Measurements from ENCODE around the gene PAAF1.
A peak's percentile ranks its signal among the peaks of the same experiment; 100 is the strongest.

Gene PAAF1

DNA sequence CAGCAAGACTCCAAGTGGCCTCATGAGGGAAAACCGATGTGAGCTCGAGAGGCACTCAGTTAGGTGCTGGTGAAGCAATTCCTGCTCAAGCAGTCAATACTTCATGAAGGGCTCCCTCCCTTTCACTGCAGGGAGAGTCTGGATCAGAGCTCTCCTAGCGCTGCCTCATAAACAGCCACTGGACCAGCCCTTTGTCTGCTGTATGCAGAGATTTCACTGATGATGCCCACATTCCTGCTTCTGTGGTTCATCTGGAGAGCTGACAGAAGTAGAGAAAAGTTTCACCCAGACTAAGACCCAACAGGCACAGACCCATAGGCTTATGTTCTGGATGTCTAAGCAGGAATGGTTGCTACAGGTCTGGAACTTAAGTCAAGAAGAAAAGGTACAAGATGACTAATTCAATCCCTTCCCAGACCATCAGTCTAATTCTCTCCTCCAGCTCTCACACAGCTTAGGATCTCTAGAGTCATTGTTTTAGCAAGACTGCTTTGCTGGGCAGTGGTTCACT is 101.8 kb downstream of the PAAF1 start:
- Mint-ChIP-seq H3K4me1 (peaks cover 60 to 75% of the 10 kb centered on the region in 2 donors), H3K4me3 (peak overlapping the region; percentile 67 to 77), H3K27me3 (no peaks in the 10 kb centered on the region), H3K36me3 (peaks cover 71 to 91% of the 10 kb centered on the region in 2 donors), H3K27ac (peak overlapping the region; percentile 98), H3K9me3 (no peaks in the 10 kb centered on the region)
- ATAC-seq (replicated peaks) (no peak), DNase-seq (no peak)

DNA sequence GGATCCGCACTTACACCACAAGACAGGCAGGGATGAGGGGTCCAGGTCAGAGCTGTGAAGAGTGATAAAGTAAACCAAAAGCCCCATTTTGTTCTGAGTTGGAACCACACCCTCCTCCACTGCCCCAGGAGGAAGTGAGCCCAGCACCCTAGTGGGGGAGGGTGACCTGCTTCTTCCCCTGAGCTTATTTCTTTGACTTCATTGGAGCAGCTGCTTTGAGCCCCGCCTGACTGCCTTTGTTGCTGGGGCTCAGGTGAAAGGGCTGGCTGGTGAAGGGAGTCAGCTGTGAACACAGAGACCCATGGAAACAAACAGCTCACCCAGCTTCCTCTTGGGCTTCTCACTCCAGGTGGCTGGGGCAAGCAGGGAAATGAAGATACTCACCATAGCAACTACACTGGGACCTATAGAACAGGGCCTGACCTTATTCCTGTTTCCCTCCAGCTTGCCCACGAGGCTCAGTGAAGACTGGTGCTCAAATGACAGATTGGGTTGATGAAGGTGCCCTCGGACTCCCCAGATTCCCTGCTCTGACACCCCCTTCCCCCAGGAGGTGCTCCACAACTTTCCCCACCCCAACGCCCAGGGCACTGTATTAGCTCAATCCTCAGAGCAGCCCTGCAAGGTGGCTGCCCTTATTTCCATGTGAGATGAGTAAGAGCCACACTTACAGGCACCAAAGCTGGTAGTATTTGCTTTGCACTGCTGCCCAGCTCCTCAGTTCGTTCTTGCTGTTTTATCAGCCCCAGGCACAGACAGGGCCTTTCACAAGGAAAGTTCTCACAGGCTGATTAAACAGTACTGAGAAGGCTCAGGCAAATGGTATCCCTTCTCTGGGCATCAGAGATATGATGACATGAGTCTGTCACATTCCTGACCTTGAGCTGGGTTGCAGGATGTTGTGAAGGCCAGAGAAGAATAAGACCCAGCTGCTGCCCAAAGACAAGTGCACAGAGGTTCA is 103.5 kb downstream of the PAAF1 start:
- H3K4me1 Mint-ChIP-seq, result peaks cover 50 to 64% of the 10 kb centered on the region in 2 donors
- H3K27me3 Mint-ChIP-seq, result no peaks in the 10 kb centered on the region
- H3K27ac Mint-ChIP-seq, result peak overlapping the region; percentile 98
- H3K9me3 Mint-ChIP-seq, result no peaks in the 10 kb centered on the region
- H3K36me3 Mint-ChIP-seq, result peaks cover 60 to 74% of the 10 kb centered on the region in 2 donors
- DNase-seq (peak; percentile 86), ATAC-seq (replicated peaks) (peak; percentile 70 to 73)
- peak overlapping the region; percentile 97 to 100 for H3K4me3 Mint-ChIP-seq
